C4-2B (cell line): Measurements from ENCODE around the gene LEMD2.

Experiments
- ZFX ChIP-seq: fragments of 450-650 bp; IDR thresholded peaks from 2 replicates; pipeline ENCODE4 v1.6.1; 2017
- TF ChIP-seq, protein P1 (sequence below): fragments of 450-650 bp; conservative IDR thresholded peaks from 2 replicates; pipeline ENCODE4 v1.5.1; 2017; ENCODE audit warnings: mild to moderate bottlenecking

GRCh38 chr6:33782561-33782960 is 6.4 kb downstream of the LEMD2 start:
- TF ChIP-seq, protein P1, sequence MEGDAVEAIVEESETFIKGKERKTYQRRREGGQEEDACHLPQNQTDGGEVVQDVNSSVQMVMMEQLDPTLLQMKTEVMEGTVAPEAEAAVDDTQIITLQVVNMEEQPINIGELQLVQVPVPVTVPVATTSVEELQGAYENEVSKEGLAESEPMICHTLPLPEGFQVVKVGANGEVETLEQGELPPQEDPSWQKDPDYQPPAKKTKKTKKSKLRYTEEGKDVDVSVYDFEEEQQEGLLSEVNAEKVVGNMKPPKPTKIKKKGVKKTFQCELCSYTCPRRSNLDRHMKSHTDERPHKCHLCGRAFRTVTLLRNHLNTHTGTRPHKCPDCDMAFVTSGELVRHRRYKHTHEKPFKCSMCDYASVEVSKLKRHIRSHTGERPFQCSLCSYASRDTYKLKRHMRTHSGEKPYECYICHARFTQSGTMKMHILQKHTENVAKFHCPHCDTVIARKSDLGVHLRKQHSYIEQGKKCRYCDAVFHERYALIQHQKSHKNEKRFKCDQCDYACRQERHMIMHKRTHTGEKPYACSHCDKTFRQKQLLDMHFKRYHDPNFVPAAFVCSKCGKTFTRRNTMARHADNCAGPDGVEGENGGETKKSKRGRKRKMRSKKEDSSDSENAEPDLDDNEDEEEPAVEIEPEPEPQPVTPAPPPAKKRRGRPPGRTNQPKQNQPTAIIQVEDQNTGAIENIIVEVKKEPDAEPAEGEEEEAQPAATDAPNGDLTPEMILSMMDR: no peak
- no peak for TF ChIP-seq ZFX
